H9 (cell line): ENCODE measurements around the gene CPNE2. TPM values are rescaled to one million over a fixed set of nuclear protein-coding genes. Genes with fewer than 3 reads are reported as not detected.

ENCODE experiments used
- DNase-seq: peaks from one replicate; pipeline ENCODE4 v3.0.0-alpha.2; 2017
- H2AFZ ChIP-seq: one replicate; pipeline ENCODE4 v1.6.1; 2013; ENCODE audit warnings: mild to moderate bottlenecking, low read length, control low read depth, moderate library complexity
- H2AK5ac ChIP-seq: 2 replicates; pipeline ENCODE4 v1.6.1; 2013; ENCODE audit warnings: low read length, control low read depth, mixed read lengths; ENCODE audit not compliant: insufficient read length
- H2BK120ac ChIP-seq: one replicate; pipeline ENCODE4 v1.6.1; 2013; ENCODE audit warnings: low read depth, mild to moderate bottlenecking, low read length, control low read depth, inconsistent platforms; ENCODE audit not compliant: poor library complexity, severe bottlenecking
- H2BK12ac ChIP-seq: 2 replicates; pipeline ENCODE4 v1.6.1; 2013; ENCODE audit warnings: low read length, control low read depth, mixed read lengths, low read depth; ENCODE audit not compliant: insufficient read length
- H2BK15ac ChIP-seq: 2 replicates; pipeline ENCODE4 v1.6.1; 2013; ENCODE audit warnings: low read depth, low read length, control low read depth
- H2BK20ac ChIP-seq: one replicate; pipeline ENCODE4 v1.6.1; 2013; ENCODE audit warnings: low read depth, mild to moderate bottlenecking, low read length, control low read depth, inconsistent platforms; ENCODE audit not compliant: poor library complexity, severe bottlenecking
- H2BK5ac ChIP-seq: 2 replicates; pipeline ENCODE4 v1.6.1; 2013; ENCODE audit warnings: low read length, control low read depth, mixed read lengths; ENCODE audit not compliant: insufficient read length
- H3K14ac ChIP-seq: 2 replicates; pipeline ENCODE4 v1.6.1; 2013; ENCODE audit warnings: low read length, control low read depth; ENCODE audit not compliant: insufficient read depth
- H3K18ac ChIP-seq: 2 replicates; pipeline ENCODE4 v1.6.1; 2013; ENCODE audit warnings: low read depth, mild to moderate bottlenecking, mixed read lengths, low read length, control low read depth; ENCODE audit not compliant: insufficient read length
- H3K23ac ChIP-seq: 2 replicates; pipeline ENCODE4 v1.6.1; 2013; ENCODE audit warnings: low read length, control low read depth, mixed read lengths, low read depth; ENCODE audit not compliant: insufficient read length
- H3K23me2 ChIP-seq: 2 replicates; pipeline ENCODE4 v1.6.1; 2013; ENCODE audit warnings: low read depth, mild to moderate bottlenecking, mixed read lengths, low read length, control low read depth; ENCODE audit not compliant: insufficient read length, poor library complexity, severe bottlenecking
- H3K27ac ChIP-seq: 2 replicates; pipeline ENCODE4 v1.5.1; 2013; ENCODE audit warnings: low read length, control low read depth, mixed read lengths, low read depth; ENCODE audit not compliant: insufficient read length
- H3K27me3 ChIP-seq: 2 replicates; pipeline ENCODE4 v1.6.1; 2013; ENCODE audit warnings: low read length, control low read depth, inconsistent platforms; ENCODE audit not compliant: insufficient read depth
- H3K4ac ChIP-seq: 2 replicates; pipeline ENCODE4 v1.6.1; 2013; ENCODE audit warnings: low read depth, mild to moderate bottlenecking, control low read depth, inconsistent platforms, low read length, moderate library complexity
- H3K4me1 ChIP-seq: 2 replicates; pipeline ENCODE4 v1.6.1; 2013; ENCODE audit warnings: low read length, control low read depth, inconsistent platforms; ENCODE audit not compliant: insufficient read depth
- H3K4me2 ChIP-seq: 2 replicates; pipeline ENCODE4 v1.6.1; 2013; ENCODE audit warnings: low read length, control low read depth, mixed read lengths; ENCODE audit not compliant: insufficient read length, insufficient read depth
- H3K56ac ChIP-seq: 2 replicates; pipeline ENCODE4 v1.6.1; 2013; ENCODE audit warnings: low read depth, mild to moderate bottlenecking, mixed read lengths, low read length, control low read depth; ENCODE audit not compliant: insufficient read length
- H3K79me1 ChIP-seq: 2 replicates; pipeline ENCODE4 v1.6.1; 2013; ENCODE audit warnings: low read depth, mild to moderate bottlenecking, moderate library complexity, low read length, control low read depth, inconsistent platforms; ENCODE audit not compliant: insufficient read depth, poor library complexity, severe bottlenecking
- H3K79me2 ChIP-seq: 2 replicates; pipeline ENCODE4 v1.6.1; 2013; ENCODE audit warnings: low read length, control low read depth, inconsistent platforms; ENCODE audit not compliant: insufficient read depth
- H3K9ac ChIP-seq: 2 replicates; pipeline ENCODE4 v1.6.1; 2013; ENCODE audit warnings: low read length, control low read depth, mixed read lengths; ENCODE audit not compliant: insufficient read length; ENCODE audit errors: extremely low read depth
- H3K9me3 ChIP-seq: one replicate; pipeline ENCODE4 v1.6.1; 2013; ENCODE audit warnings: low read depth, low read length, inconsistent platforms; ENCODE audit not compliant: control insufficient read depth
- H3T11ph ChIP-seq: one replicate; pipeline ENCODE4 v1.6.1; 2013; ENCODE audit warnings: mild to moderate bottlenecking, low read length, control low read depth, inconsistent platforms
- H4K20me1 ChIP-seq: one replicate; pipeline ENCODE4 v1.6.1; 2013; ENCODE audit not compliant: control insufficient read depth, insufficient read length, insufficient read depth
- H4K5ac ChIP-seq: 2 replicates; pipeline ENCODE4 v1.6.1; 2013; ENCODE audit warnings: low read depth, mild to moderate bottlenecking, mixed read lengths, low read length, control low read depth; ENCODE audit not compliant: insufficient read length
- H4K8ac ChIP-seq: replicated peaks from 2 replicates; pipeline ENCODE4 v1.6.1; 2013; ENCODE audit warnings: low read length, control low read depth, mixed read lengths, low read depth; ENCODE audit not compliant: insufficient read length
- H4K91ac ChIP-seq: 2 replicates; pipeline ENCODE4 v1.6.1; 2013; ENCODE audit warnings: low read depth, mild to moderate bottlenecking, moderate library complexity, mixed read lengths, low read length, control low read depth; ENCODE audit not compliant: insufficient read length
- H3K27ac Mint-ChIP-seq, 3 experiments: 2 replicates in 2 of 3; 3 replicates in 1 of 3; pipeline ENCODE4 v1.8.0; 2020 to 2021; ENCODE audit warnings: mixed read lengths in 3 of 3, mild to moderate bottlenecking in 1 of 3, moderate library complexity in 1 of 3
- H3K27me3 Mint-ChIP-seq: 2 replicates; pipeline ENCODE4 v1.8.0; 2021; ENCODE audit warnings: low read depth, mild to moderate bottlenecking, moderate library complexity, mixed read lengths
- H3K36me3 Mint-ChIP-seq, 3 experiments: 2 replicates in 2 of 3; 3 replicates in 1 of 3; pipeline ENCODE4 v1.8.0; 2020 to 2021; ENCODE audit warnings: low read depth in 3 of 3, mixed read lengths in 3 of 3; ENCODE audit not compliant: insufficient read depth in 1 of 3
- H3K4me1 Mint-ChIP-seq, 2 experiments: 2 replicates each; pipeline ENCODE4 v1.8.0; 2020; ENCODE audit warnings: mixed read lengths in 2 of 2
- H3K4me3 Mint-ChIP-seq, 2 experiments: 2 replicates in 1 of 2; 3 replicates in 1 of 2; pipeline ENCODE4 v1.8.0; 2020 to 2021; ENCODE audit warnings: mild to moderate bottlenecking in 2 of 2, mixed read lengths in 2 of 2, moderate library complexity in 1 of 2
- H3K9me3 Mint-ChIP-seq, 2 experiments: 2 replicates in 1 of 2; 3 replicates in 1 of 2; pipeline ENCODE4 v1.8.0; 2020; ENCODE audit warnings: mild to moderate bottlenecking in 2 of 2, mixed read lengths in 2 of 2, moderate library complexity in 1 of 2
- WGBS: extraction: QIAGEN DNeasy Blood & Tissue Kit; methylation state at CpG from one replicate; pipeline ENCODE4 v1.1.7; 2013; ENCODE audit warnings: missing lambda C conversion rate, low lambda C conversion rate, mixed read lengths; ENCODE audit not compliant: insufficient read length; ENCODE audit errors: extremely low coverage; 5-methylcytosine and 5-hydroxymethylcytosine counted together
- total RNA-seq: library from RNA; stranded (reverse); gene quantifications from 2 replicates; pipeline ENCODE4 v1.2.1, GENCODE V29; 2021
- TF ChIP-seq, protein P1 (sequence below): fragments of 200-600 bp; sonication (generic); conservative IDR thresholded peaks from 3 replicates; pipeline ENCODE4 v1.8.0; 2021; ENCODE audit warnings: antibody characterized with exemption, mild to moderate bottlenecking

CPNE2 gene
- total RNA-seq, 1 experiment from 2014 or later: 8.0 TPM

DNA sequence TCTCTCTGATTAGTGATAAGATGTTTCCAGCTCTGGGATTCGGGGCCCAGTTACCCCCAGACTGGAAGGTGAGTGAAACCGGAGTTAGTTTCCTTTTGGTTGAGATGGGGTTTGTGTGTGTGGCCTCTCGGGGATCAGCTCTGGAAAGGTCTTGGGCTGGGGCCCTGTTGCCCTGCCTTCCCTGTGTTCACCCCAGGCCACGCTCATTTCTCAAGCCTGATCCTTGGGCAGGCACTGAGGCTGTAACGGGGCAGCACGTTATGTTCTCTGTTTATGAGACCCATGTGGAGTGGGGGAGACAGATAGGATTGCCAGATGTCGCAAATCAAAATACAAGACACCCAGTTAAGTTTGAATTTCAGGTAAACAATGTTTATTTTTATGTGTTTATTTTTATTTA is 35.5 kb downstream of the CPNE2 start:
- no peak overlapping the region for H3K56ac ChIP-seq
- no peak overlapping the region for H4K8ac ChIP-seq
- H3K9me3 ChIP-seq: no peaks in the 10 kb centered on the region
- H2BK12ac ChIP-seq: no peak overlapping the region
- H2BK20ac ChIP-seq: no peak overlapping the region
- no peaks in the 10 kb centered on the region for H3K36me3 Mint-ChIP-seq
- H2BK5ac ChIP-seq: no peak overlapping the region
- no peak overlapping the region for H4K91ac ChIP-seq
- no peaks in the 10 kb centered on the region for H3K4me1 ChIP-seq
- whole genome bisulfite sequencing: no CpG with 5 or more reads among the region's 7 CpGs
- H3K27me3 Mint-ChIP-seq: no peaks in the 10 kb centered on the region
- no peaks in the 10 kb centered on the region for H3K9me3 Mint-ChIP-seq
- no peak overlapping the region for H3K23ac ChIP-seq
- no peak overlapping the region for H2BK15ac ChIP-seq
- TF ChIP-seq, protein P1, sequence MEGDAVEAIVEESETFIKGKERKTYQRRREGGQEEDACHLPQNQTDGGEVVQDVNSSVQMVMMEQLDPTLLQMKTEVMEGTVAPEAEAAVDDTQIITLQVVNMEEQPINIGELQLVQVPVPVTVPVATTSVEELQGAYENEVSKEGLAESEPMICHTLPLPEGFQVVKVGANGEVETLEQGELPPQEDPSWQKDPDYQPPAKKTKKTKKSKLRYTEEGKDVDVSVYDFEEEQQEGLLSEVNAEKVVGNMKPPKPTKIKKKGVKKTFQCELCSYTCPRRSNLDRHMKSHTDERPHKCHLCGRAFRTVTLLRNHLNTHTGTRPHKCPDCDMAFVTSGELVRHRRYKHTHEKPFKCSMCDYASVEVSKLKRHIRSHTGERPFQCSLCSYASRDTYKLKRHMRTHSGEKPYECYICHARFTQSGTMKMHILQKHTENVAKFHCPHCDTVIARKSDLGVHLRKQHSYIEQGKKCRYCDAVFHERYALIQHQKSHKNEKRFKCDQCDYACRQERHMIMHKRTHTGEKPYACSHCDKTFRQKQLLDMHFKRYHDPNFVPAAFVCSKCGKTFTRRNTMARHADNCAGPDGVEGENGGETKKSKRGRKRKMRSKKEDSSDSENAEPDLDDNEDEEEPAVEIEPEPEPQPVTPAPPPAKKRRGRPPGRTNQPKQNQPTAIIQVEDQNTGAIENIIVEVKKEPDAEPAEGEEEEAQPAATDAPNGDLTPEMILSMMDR: no peak
- no peak for DNase-seq
- H3K27me3 ChIP-seq: no peaks in the 10 kb centered on the region
- no peaks in the 10 kb centered on the region for H3K23me2 ChIP-seq
- no peak overlapping the region for H3K4ac ChIP-seq
- H4K20me1 ChIP-seq: no peaks in the 10 kb centered on the region
- H4K5ac ChIP-seq: no peak overlapping the region
- H3K18ac ChIP-seq: no peak overlapping the region
- no peak overlapping the region for H2AK5ac ChIP-seq
- no peak overlapping the region for H3K4me3 Mint-ChIP-seq
- H3K27ac ChIP-seq: no peak overlapping the region
- H2AFZ ChIP-seq: no peak overlapping the region
- H3K14ac ChIP-seq: no peak overlapping the region
- H3K79me1 ChIP-seq: no peaks in the 10 kb centered on the region
- H3K4me1 Mint-ChIP-seq: peaks cover 7 to 14% of the 10 kb centered on the region in 2 experiments
- H3K4me2 ChIP-seq: no peak overlapping the region
- no peak overlapping the region for H2BK120ac ChIP-seq
- H3K79me2 ChIP-seq: no peaks in the 10 kb centered on the region
- no peak overlapping the region for H3K9ac ChIP-seq
- H3T11ph ChIP-seq: no peak overlapping the region
- H3K27ac Mint-ChIP-seq: peak overlapping the region in 1 of 3 experiments; percentile 53; a peak in 2 of 7 replicates
